ENCODE measurements around the gene PDE6H. TPM values are rescaled to one million over a fixed set of nuclear protein-coding genes. Genes with fewer than 3 reads are reported as not detected.

PDE6H gene
- total and polyA plus RNA-seq, 10 of the 15 experiments (the other 5 are each of a cell fraction or from before 2014, with no cell fraction given) = 0.16 TPM; not detected in 9

- TF ChIP-seq, protein P1, sequence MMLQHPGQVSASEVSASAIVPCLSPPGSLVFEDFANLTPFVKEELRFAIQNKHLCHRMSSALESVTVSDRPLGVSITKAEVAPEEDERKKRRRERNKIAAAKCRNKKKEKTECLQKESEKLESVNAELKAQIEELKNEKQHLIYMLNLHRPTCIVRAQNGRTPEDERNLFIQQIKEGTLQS (IDR thresholded peaks at IDR 0.05; ENCODE audit: borderline replicate concordance, extremely low read depth, low read depth, low read length) = no peak
- TF ChIP-seq HDAC6 (IDR thresholded peaks at IDR 0.05; ENCODE audit: unreplicated experiment) (no peak), SP1 (IDR thresholded peaks at IDR 0.05; ENCODE audit: low read depth, low read length) (no peak), MXI1 (IDR thresholded peaks at IDR 0.05; ENCODE audit: low read depth, low read length) (no peak), STAT1 (conservative IDR thresholded peaks at IDR 0.05) (no peak), PKNOX1 (IDR thresholded peaks at IDR 0.05) (no peak; the same call in 1 of the 2 replicates), BCL11A (IDR thresholded peaks at IDR 0.05; ENCODE audit: low read depth, low read length) (peak; percentile 62; the same call in 1 of the 2 replicates), ZBTB40 (IDR thresholded peaks at IDR 0.05; ENCODE audit: borderline replicate concordance) (no peak), SUZ12 (IDR thresholded peaks at IDR 0.05; ENCODE audit: unreplicated experiment) (no peak), PAX8 (IDR thresholded peaks at IDR 0.05) (no peak), CREB1 (IDR thresholded peaks at IDR 0.05; ENCODE audit: low read depth) (peak; percentile 62), IRF4 (IDR thresholded peaks at IDR 0.05; ENCODE audit: low read depth, low read length) (no peak), FOXM1 (IDR thresholded peaks at IDR 0.05; ENCODE audit: low read depth, low read length) (peak; percentile 19; the same call in 1 of the 2 replicates), HDGF (IDR thresholded peaks at IDR 0.05) (no peak), NR2C2 (IDR thresholded peaks at IDR 0.05; ENCODE audit: borderline replicate concordance, control insufficient read depth, insufficient read length, low read depth) (no peak), NBN (IDR thresholded peaks at IDR 0.05) (peak; percentile 65), IKZF2 (IDR thresholded peaks at IDR 0.05) (peak; percentile 30 to 38; a peak in 1 of 4 replicates), ZNF24 (IDR thresholded peaks at IDR 0.05) (no peak), POLR2A (IDR thresholded peaks at IDR 0.05; ENCODE audit: low read depth, low read length) (no peak)
- TF ChIP-seq, protein P2, sequence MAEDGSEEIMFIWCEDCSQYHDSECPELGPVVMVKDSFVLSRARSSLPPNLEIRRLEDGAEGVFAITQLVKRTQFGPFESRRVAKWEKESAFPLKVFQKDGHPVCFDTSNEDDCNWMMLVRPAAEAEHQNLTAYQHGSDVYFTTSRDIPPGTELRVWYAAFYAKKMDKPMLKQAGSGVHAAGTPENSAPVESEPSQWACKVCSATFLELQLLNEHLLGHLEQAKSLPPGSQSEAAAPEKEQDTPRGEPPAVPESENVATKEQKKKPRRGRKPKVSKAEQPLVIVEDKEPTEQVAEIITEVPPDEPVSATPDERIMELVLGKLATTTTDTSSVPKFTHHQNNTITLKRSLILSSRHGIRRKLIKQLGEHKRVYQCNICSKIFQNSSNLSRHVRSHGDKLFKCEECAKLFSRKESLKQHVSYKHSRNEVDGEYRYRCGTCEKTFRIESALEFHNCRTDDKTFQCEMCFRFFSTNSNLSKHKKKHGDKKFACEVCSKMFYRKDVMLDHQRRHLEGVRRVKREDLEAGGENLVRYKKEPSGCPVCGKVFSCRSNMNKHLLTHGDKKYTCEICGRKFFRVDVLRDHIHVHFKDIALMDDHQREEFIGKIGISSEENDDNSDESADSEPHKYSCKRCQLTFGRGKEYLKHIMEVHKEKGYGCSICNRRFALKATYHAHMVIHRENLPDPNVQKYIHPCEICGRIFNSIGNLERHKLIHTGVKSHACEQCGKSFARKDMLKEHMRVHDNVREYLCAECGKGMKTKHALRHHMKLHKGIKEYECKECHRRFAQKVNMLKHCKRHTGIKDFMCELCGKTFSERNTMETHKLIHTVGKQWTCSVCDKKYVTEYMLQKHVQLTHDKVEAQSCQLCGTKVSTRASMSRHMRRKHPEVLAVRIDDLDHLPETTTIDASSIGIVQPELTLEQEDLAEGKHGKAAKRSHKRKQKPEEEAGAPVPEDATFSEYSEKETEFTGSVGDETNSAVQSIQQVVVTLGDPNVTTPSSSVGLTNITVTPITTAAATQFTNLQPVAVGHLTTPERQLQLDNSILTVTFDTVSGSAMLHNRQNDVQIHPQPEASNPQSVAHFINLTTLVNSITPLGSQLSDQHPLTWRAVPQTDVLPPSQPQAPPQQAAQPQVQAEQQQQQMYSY (CRISPR knock-in tag; IDR thresholded peaks at IDR 0.05) = no peak
- TF ChIP-seq, protein P3, sequence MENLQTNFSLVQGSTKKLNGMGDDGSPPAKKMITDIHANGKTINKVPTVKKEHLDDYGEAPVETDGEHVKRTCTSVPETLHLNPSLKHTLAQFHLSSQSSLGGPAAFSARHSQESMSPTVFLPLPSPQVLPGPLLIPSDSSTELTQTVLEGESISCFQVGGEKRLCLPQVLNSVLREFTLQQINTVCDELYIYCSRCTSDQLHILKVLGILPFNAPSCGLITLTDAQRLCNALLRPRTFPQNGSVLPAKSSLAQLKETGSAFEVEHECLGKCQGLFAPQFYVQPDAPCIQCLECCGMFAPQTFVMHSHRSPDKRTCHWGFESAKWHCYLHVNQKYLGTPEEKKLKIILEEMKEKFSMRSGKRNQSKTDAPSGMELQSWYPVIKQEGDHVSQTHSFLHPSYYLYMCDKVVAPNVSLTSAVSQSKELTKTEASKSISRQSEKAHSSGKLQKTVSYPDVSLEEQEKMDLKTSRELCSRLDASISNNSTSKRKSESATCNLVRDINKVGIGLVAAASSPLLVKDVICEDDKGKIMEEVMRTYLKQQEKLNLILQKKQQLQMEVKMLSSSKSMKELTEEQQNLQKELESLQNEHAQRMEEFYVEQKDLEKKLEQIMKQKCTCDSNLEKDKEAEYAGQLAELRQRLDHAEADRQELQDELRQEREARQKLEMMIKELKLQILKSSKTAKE (IDR thresholded peaks at IDR 0.05; ENCODE audit: low read depth, poor library complexity, severe bottlenecking) = no peak
These were observed 15.2 kb downstream of the PDE6H start (continued) for GRCh38 chr12:14988035-14988434.
